ACC112 (cell line): ENCODE results near the gene POLD2.

Source experiments
- H2AFZ ChIP-seq: fragments of 200-600 bp; sonication (generic); one replicate; pipeline ENCODE4 v1.6.0; 2017; ENCODE audit warnings: antibody characterized with exemption, low read length; ENCODE audit not compliant: unreplicated experiment
- H3K27ac ChIP-seq: fragments of 200-600 bp; sonication (generic); 2 replicates; pipeline ENCODE4 v1.5.1; 2014; ENCODE audit warnings: low read depth, mild to moderate bottlenecking, antibody characterized with exemption, low read length, moderate library complexity
- H3K27me3 ChIP-seq: fragments of 200-600 bp; sonication (generic); 2 replicates; pipeline ENCODE4 v1.6.1; 2014; ENCODE audit warnings: mild to moderate bottlenecking, antibody characterized with exemption, low read length, moderate library complexity, mixed read lengths; ENCODE audit not compliant: insufficient read depth
- H3K36me3 ChIP-seq: fragments of 200-600 bp; sonication (generic); 2 replicates; pipeline ENCODE4 v1.6.1; 2016; ENCODE audit warnings: mild to moderate bottlenecking, antibody characterized with exemption, low read length, moderate library complexity, mixed read lengths; ENCODE audit not compliant: insufficient read depth
- H3K4me1 ChIP-seq: fragments of 200-600 bp; sonication (generic); one replicate; pipeline ENCODE4 v1.6.1; 2016; ENCODE audit warnings: low read length, mixed read lengths; ENCODE audit not compliant: insufficient read depth, unreplicated experiment, control insufficient read depth
- H3K4me3 ChIP-seq: fragments of 200-600 bp; sonication (generic); 2 replicates; pipeline ENCODE4 v1.5.1; 2014; ENCODE audit warnings: mild to moderate bottlenecking, low read depth, low read length
- H3K79me2 ChIP-seq: fragments of 200-600 bp; sonication (generic); one replicate; pipeline ENCODE4 v1.6.0; 2016; ENCODE audit warnings: low read length; ENCODE audit not compliant: control insufficient read depth, unreplicated experiment, insufficient read depth

The POLD2 gene

GRCh38 chr7:44110719-44111635 lies 12.4 kb downstream of the POLD2 start:
- Histone ChIP-seq H3K4me3 (no peak overlapping the region), H2AFZ (no peak overlapping the region), H3K36me3 (no peaks in the 10 kb centered on the region), H3K79me2 (peaks cover 8% of the 10 kb centered on the region), H3K4me1 (peaks cover 9% of the 10 kb centered on the region), H3K27ac (no peak overlapping the region), H3K27me3 (no peaks in the 10 kb centered on the region)

- H3K79me2 ChIP-seq = peaks cover 11% of the 10 kb centered on the region
- H3K27me3 ChIP-seq = no peaks in the 10 kb centered on the region
- H3K4me3 ChIP-seq = no peak overlapping the region
- no peaks in the 10 kb centered on the region for H3K36me3 ChIP-seq
- H2AFZ ChIP-seq = no peak overlapping the region
- H3K27ac ChIP-seq = no peak overlapping the region
- peaks cover 18% of the 10 kb centered on the region for H3K4me1 ChIP-seq
These were observed 13.4 kb downstream of the POLD2 start for GRCh38 chr7:44109991-44110390.

- no peaks in the 10 kb centered on the region for H3K36me3 ChIP-seq
- no peak overlapping the region for H3K4me3 ChIP-seq
- H3K27me3 ChIP-seq = no peaks in the 10 kb centered on the region
- no peak overlapping the region for H2AFZ ChIP-seq
- peaks cover 22% of the 10 kb centered on the region for H3K4me1 ChIP-seq
- H3K27ac ChIP-seq = no peak overlapping the region
- H3K79me2 ChIP-seq = peaks cover 11% of the 10 kb centered on the region
These were observed 14.3 kb downstream of the POLD2 start for GRCh38 chr7:44108768-44109750.

GRCh38 chr7:44107961-44108767 lies 15.2 kb downstream of the POLD2 start:
- H3K79me2 ChIP-seq = peaks cover 11% of the 10 kb centered on the region
- H3K36me3 ChIP-seq = no peaks in the 10 kb centered on the region
- H2AFZ ChIP-seq = no peak overlapping the region
- peaks cover 22% of the 10 kb centered on the region for H3K4me1 ChIP-seq
- H3K4me3 ChIP-seq = no peak overlapping the region
- no peak overlapping the region for H3K27ac ChIP-seq
- H3K27me3 ChIP-seq = no peaks in the 10 kb centered on the region

- Histone ChIP-seq H3K4me1 (peaks cover 30% of the 10 kb centered on the region), H3K79me2 (peaks cover 11% of the 10 kb centered on the region), H3K27ac (no peak overlapping the region)
These were observed 16.0 kb downstream of the POLD2 start for GRCh38 chr7:44107116-44107960.

GRCh38 chr7:44106311-44107065 lies 16.9 kb downstream of the POLD2 start:
- H3K4me3 ChIP-seq = no peak overlapping the region
- H3K27ac ChIP-seq = no peak overlapping the region
- no peaks in the 10 kb centered on the region for H3K36me3 ChIP-seq

More at GRCh38 chr7:44107116-44107960, 16.0 kb downstream of the POLD2 start:
- no peak overlapping the region for H2AFZ ChIP-seq
- no peak overlapping the region for H3K4me3 ChIP-seq
- H3K36me3 ChIP-seq = no peaks in the 10 kb centered on the region
- no peaks in the 10 kb centered on the region for H3K27me3 ChIP-seq

GRCh38 chr7:44105832-44106231 lies 17.5 kb downstream of the POLD2 start:
- H3K36me3 ChIP-seq = no peaks in the 10 kb centered on the region
- H3K4me1 ChIP-seq = peaks cover 38% of the 10 kb centered on the region
- H3K27ac ChIP-seq = peak overlapping the region; percentile 7
- no peaks in the 10 kb centered on the region for H3K27me3 ChIP-seq
- peaks cover 11% of the 10 kb centered on the region for H3K79me2 ChIP-seq
- H3K4me3 ChIP-seq = peak overlapping the region; percentile 80
- H2AFZ ChIP-seq = no peak overlapping the region

More at GRCh38 chr7:44106311-44107065, 16.9 kb downstream of the POLD2 start:
- Histone ChIP-seq H3K27me3 (no peaks in the 10 kb centered on the region), H2AFZ (no peak overlapping the region), H3K4me1 (peaks cover 37% of the 10 kb centered on the region), H3K79me2 (peaks cover 11% of the 10 kb centered on the region)

GRCh38 chr7:44104860-44105771 lies 18.2 kb downstream of the POLD2 start:
- Histone ChIP-seq H3K4me3 (peak overlapping the region; percentile 80), H3K79me2 (peaks cover 11% of the 10 kb centered on the region), H2AFZ (peak overlapping the region; percentile 40), H3K4me1 (peaks cover 45% of the 10 kb centered on the region), H3K27ac (peak overlapping the region; percentile 62), H3K36me3 (no peaks in the 10 kb centered on the region), H3K27me3 (no peaks in the 10 kb centered on the region)
